Thyroid gland (tissue), 4 donors: ENCODE data around the gene TPBGL.

ENCODE experiments used
- CTCF ChIP-seq, 6 experiments: fragments of 200-600 bp in 3 of 6; fragments of 450-650 bp in 3 of 6; sonication (generic) in 3 of 6; IDR thresholded peaks; one replicate each; pipeline ENCODE4 v1.5.1; 2016 to 2019; ENCODE audit warnings: antibody characterized with exemption in 6 of 6, mild to moderate bottlenecking in 2 of 6, inconsistent platforms in 1 of 6, moderate library complexity in 1 of 6
- POLR2A ChIP-seq, 2 donors: fragments of 450-650 bp; IDR thresholded peaks; one replicate each; pipeline ENCODE4 v1.6.1; 2017; ENCODE audit warnings: antibody characterized with exemption in 2 of 2, mild to moderate bottlenecking in 2 of 2, moderate library complexity in 1 of 2

- no peak for TF ChIP-seq POLR2A (IDR thresholded peaks at IDR 0.05)
- TF ChIP-seq CTCF (IDR thresholded peaks at IDR 0.05): no peak
Observed at GRCh38 chr11:75283391-75283931, 42.9 kb downstream of the TPBGL start.
